Fibroblast of lung (primary cell): ENCODE measurements around the gene FSTL4. TPM values are rescaled to one million over a fixed set of nuclear protein-coding genes. Genes with fewer than 3 reads are reported as not detected.

ENCODE experiments used
- DNase-seq, 2 donors: peaks; one replicate each; pipeline versions ENCODE4 v3.0.0 to v3.0.0-alpha.2; 2010; ENCODE audit warnings: low read depth in 2 of 2
- H2AFZ ChIP-seq: 2 replicates; pipeline ENCODE4 v1.5.1; 2012; ENCODE audit warnings: low read length, control low read depth, inconsistent platforms
- H3K27ac ChIP-seq: 2 replicates; pipeline ENCODE4 v1.5.1; 2011; ENCODE audit warnings: low read length, control low read depth; ENCODE audit not compliant: insufficient read depth
- H3K27me3 ChIP-seq: 2 replicates; pipeline ENCODE4 v1.5.1; 2011; ENCODE audit warnings: mild to moderate bottlenecking, low read length; ENCODE audit not compliant: control insufficient read depth, insufficient read depth
- H3K36me3 ChIP-seq: 2 replicates; pipeline ENCODE4 v1.5.1; 2011; ENCODE audit warnings: low read length; ENCODE audit not compliant: control insufficient read depth, insufficient read depth
- H3K4me1 ChIP-seq: 2 replicates; pipeline ENCODE4 v1.5.1; 2011; ENCODE audit warnings: low read length; ENCODE audit not compliant: control insufficient read depth, insufficient read depth; ENCODE audit errors: extremely low read depth
- H3K4me2 ChIP-seq: 2 replicates; pipeline ENCODE4 v1.5.1; 2011; ENCODE audit warnings: low read length, control low read depth; ENCODE audit not compliant: insufficient read depth; ENCODE audit errors: extremely low read depth
- H3K4me3 ChIP-seq, 4 experiments: fragments of 200-600 bp in 1 of 4; sonication (generic) in 1 of 4; replicated peaks in 1 of 4; 2 replicates each; pipeline ENCODE4 v1.5.1; 2011 to 2016; ENCODE audit warnings: low read length in 4 of 4, low read depth in 3 of 4, mild to moderate bottlenecking in 3 of 4, control low read depth in 2 of 4, inconsistent platforms in 1 of 4, mixed read lengths in 1 of 4; ENCODE audit not compliant: insufficient read depth in 1 of 4; ENCODE audit errors: control extremely low read depth in 1 of 4
- H3K79me2 ChIP-seq: 2 replicates; pipeline ENCODE4 v1.5.1; 2012; ENCODE audit warnings: mild to moderate bottlenecking, low read length, inconsistent platforms; ENCODE audit not compliant: control insufficient read depth, insufficient read depth
- H3K9ac ChIP-seq: 2 replicates; pipeline ENCODE4 v1.5.1; 2011; ENCODE audit warnings: mild to moderate bottlenecking, low read length, control low read depth; ENCODE audit not compliant: insufficient read depth
- H3K9me3 ChIP-seq: 2 replicates; pipeline ENCODE4 v1.5.1; 2012; ENCODE audit warnings: low read depth, low read length; ENCODE audit not compliant: control insufficient read depth, insufficient read depth
- H4K20me1 ChIP-seq: 2 replicates; pipeline ENCODE4 v1.5.1; 2011; ENCODE audit warnings: low read length; ENCODE audit not compliant: control insufficient read depth, insufficient read depth; ENCODE audit errors: extremely low read depth
- EZH2 ChIP-seq: IDR thresholded peaks from 2 replicates; pipeline ENCODE4 v1.5.1; 2012; ENCODE audit warnings: low read length, control low read depth, mild to moderate bottlenecking; ENCODE audit errors: missing control alignments
- polyA plus RNA-seq, 2 donors: library from polyadenylated mRNA; depleted of rRNA in 1 of 2; stranded (reverse) in 1 of 2; unstranded in 1 of 2; fragments of >200 nt; gene quantifications; 2 replicates each; pipeline ENCODE4 v1.2.1, GENCODE V29; 2011 to 2012; ENCODE audit warnings: missing spikeins in 1 of 2
- total RNA-seq: library from RNA; depleted of rRNA; stranded (reverse); fragments of >200 nt; gene quantifications from 2 replicates; pipeline ENCODE4 v1.2.1, GENCODE V29; 2014
- TF ChIP-seq, protein P1 (sequence below), 2 donors: IDR thresholded peaks in 1 of 2; conservative IDR thresholded peaks in 1 of 2; 1 replicate in 1 of 2; 2 replicates in 1 of 2; pipeline ENCODE4 v1.5.1; 2011 to 2012; ENCODE audit warnings: low read length in 2 of 2, control low read depth in 1 of 2, inconsistent platforms in 1 of 2, low read depth in 1 of 2, mild to moderate bottlenecking in 1 of 2

The FSTL4 gene
- total and polyA plus RNA-seq, 2 donors (not counting 1 experiment from before 2014, with no cell fraction given) = 0.17 to 0.33 TPM

DNA sequence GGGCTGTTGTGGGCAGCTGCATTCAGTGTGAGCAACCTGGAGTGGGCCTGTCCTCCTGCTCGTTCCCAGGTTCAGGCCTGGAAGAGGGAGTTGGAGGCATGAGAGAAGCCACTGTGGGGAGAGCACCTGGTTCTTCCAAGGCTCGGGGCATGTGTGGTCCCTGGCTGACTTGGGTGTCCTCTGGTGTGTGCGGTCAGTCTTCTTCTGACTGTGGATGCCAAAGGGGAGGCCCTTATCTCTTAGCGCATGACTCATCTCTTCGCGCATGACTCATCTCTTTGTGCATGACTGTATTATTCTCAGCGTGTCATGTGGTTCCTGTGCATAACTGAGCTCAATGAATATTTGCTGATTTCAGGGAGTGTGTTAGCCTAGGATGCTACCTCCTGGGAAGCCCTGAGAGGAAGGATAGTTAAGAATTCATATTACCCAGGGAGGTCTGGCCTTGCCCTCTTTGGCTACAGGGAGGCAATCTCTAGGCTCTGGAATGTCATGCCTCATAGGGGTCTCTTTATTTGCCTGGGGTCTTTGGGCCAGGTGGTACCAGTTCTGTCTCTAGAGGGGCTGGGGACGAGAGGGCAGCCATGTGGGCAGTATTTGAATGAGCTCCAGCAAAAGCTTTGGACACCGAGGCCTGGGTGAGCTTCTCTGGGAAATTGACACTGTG, 371.8 kb downstream of the FSTL4 start:
- H3K79me2 ChIP-seq = no peaks in the 10 kb centered on the region
- no peak overlapping the region for H3K27ac ChIP-seq
- H3K4me1 ChIP-seq = peaks cover 4% of the 10 kb centered on the region
- no peaks in the 10 kb centered on the region for H3K9me3 ChIP-seq
- no peaks in the 10 kb centered on the region for H3K27me3 ChIP-seq
- H3K4me2 ChIP-seq = no peak overlapping the region
- no peaks in the 10 kb centered on the region for H4K20me1 ChIP-seq
- no peak overlapping the region for H3K4me3 ChIP-seq
- no peak overlapping the region for H2AFZ ChIP-seq
- TF ChIP-seq EZH2 = no peak
- TF ChIP-seq, protein P1, sequence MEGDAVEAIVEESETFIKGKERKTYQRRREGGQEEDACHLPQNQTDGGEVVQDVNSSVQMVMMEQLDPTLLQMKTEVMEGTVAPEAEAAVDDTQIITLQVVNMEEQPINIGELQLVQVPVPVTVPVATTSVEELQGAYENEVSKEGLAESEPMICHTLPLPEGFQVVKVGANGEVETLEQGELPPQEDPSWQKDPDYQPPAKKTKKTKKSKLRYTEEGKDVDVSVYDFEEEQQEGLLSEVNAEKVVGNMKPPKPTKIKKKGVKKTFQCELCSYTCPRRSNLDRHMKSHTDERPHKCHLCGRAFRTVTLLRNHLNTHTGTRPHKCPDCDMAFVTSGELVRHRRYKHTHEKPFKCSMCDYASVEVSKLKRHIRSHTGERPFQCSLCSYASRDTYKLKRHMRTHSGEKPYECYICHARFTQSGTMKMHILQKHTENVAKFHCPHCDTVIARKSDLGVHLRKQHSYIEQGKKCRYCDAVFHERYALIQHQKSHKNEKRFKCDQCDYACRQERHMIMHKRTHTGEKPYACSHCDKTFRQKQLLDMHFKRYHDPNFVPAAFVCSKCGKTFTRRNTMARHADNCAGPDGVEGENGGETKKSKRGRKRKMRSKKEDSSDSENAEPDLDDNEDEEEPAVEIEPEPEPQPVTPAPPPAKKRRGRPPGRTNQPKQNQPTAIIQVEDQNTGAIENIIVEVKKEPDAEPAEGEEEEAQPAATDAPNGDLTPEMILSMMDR (conservative IDR thresholded peaks at IDR 0.05 in 1 of 2, IDR thresholded peaks at IDR 0.05 in 1 of 2; ENCODE audit: low read depth in 1 of 2, low read length in 2 of 2) = no peak
- H3K9ac ChIP-seq = no peak overlapping the region
- no peaks in the 10 kb centered on the region for H3K36me3 ChIP-seq
- DNase-seq = peak; percentile 95 to 98

DNA sequence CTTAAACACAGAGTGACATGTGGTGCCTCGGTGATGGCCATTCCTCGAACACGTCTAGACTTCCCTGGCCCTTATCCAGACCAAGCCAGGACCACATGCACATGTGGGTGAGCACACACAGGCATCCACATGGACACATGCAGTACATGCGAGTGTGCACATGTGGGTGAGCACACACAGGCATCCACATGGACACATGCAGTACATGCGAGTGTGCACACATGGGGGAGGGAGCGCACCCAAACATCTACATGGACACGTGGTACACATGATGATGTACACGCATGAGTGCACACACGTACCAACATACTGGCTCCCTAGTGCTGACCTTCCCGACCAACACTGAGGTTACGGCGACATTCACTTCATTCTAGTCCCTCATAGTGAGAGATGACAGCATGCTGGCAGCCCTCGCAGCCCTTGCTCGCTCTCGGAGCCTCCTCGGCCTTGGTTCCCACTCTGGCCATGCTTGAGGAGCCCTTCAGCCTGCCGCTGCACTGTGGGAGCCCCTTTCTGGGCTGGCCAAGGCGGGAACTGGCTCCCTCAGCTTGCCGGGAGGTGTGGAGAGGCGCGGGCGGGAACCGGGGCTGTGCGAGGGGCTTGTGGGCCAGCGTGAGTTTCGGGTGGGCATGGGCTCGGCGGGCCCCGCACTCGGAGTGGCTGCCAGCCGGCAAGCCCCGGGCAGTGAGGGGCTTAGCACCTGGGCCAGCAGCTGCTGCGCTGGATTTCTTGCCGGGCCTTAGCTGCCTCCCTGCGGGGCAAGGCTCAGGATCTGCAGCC, 373.7 kb downstream of the FSTL4 start:
- H3K4me2 ChIP-seq = no peak overlapping the region
- H2AFZ ChIP-seq = no peak overlapping the region
- no peaks in the 10 kb centered on the region for H4K20me1 ChIP-seq
- TF ChIP-seq EZH2 = no peak
- H3K9me3 ChIP-seq = no peaks in the 10 kb centered on the region
- no peaks in the 10 kb centered on the region for H3K79me2 ChIP-seq
- H3K36me3 ChIP-seq = no peaks in the 10 kb centered on the region
- H3K9ac ChIP-seq = no peak overlapping the region
- H3K27me3 ChIP-seq = no peaks in the 10 kb centered on the region
- no peak for DNase-seq
- H3K4me3 ChIP-seq = no peak overlapping the region
- no peak overlapping the region for H3K27ac ChIP-seq
- peaks cover 2% of the 10 kb centered on the region for H3K4me1 ChIP-seq

DNA sequence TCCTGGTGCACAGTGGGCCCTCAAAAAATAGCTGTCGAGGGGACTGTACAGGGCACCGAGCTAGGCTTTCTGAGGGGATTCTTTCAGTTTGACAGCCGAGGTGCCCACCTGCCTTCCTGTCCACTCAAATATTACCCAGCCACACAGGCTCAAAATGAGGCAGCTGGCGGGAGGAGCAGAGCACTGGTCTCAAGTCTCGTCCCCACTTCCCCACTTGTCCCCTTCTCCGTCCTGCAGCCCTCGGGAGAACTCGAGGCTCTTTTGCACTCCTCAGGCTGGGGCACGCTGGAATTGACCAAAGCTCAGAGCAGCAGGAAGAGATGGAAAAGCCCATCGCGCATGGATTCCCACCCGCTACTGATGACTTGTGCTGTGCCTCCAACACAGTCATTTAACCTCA, 375.4 kb downstream of the FSTL4 start:
- H2AFZ ChIP-seq = no peak overlapping the region
- H3K9ac ChIP-seq = no peak overlapping the region
- peaks cover 2% of the 10 kb centered on the region for H3K4me1 ChIP-seq
- H3K4me3 ChIP-seq = no peak overlapping the region
- no peak for TF ChIP-seq EZH2
- TF ChIP-seq, protein P1 (conservative IDR thresholded peaks at IDR 0.05 in 1 of 2, IDR thresholded peaks at IDR 0.05 in 1 of 2; ENCODE audit: low read depth in 1 of 2, low read length in 2 of 2) = no peak
- DNase-seq = no peak
- H3K79me2 ChIP-seq = no peaks in the 10 kb centered on the region
- H3K27me3 ChIP-seq = no peaks in the 10 kb centered on the region
- no peaks in the 10 kb centered on the region for H3K9me3 ChIP-seq
- no peak overlapping the region for H3K27ac ChIP-seq
- H3K36me3 ChIP-seq = no peaks in the 10 kb centered on the region
- no peaks in the 10 kb centered on the region for H4K20me1 ChIP-seq
- no peak overlapping the region for H3K4me2 ChIP-seq
